Effector CD8-positive, alpha-beta T cell (primary cell): ENCODE measurements around the gene RXRA.
"Not testable (repeated sequence)": the region's sequence is repeated elsewhere in the genome, so short reads cannot be mapped to it uniquely, and the experiment has no call there.

Experiments used
- DNase-seq: peaks from one replicate; lab custom pipeline; 2025; lab: John Stamatoyannopoulos, UW

The RXRA gene

DNA sequence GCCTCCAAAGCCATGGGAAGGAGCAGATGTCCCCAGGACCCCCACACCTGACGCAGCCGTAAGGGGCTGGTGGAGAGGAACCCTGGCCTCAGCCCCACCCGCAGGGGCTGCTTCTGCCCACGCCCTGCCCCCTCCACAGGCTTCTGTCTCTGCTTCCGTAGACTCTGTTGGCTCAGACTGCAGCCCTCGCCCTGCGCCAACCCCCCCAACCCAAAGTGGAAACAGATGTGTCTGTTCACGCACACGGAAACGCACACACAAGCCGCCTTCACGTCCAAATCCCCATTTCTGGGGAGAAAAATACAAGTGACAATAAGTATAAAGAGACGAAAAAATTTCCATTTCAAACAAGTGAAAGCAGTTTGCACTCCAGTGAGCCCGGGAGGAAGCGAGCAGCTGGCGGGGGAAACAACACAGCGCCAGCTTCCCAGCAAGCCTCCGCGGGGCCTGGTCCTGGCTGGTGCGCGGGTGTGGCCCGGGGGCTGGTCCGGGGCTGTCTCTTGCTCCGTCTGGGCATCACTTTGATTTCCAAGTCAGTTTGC, 32.6 kb upstream of the RXRA start:
- DNase-seq, result no peak

DNA sequence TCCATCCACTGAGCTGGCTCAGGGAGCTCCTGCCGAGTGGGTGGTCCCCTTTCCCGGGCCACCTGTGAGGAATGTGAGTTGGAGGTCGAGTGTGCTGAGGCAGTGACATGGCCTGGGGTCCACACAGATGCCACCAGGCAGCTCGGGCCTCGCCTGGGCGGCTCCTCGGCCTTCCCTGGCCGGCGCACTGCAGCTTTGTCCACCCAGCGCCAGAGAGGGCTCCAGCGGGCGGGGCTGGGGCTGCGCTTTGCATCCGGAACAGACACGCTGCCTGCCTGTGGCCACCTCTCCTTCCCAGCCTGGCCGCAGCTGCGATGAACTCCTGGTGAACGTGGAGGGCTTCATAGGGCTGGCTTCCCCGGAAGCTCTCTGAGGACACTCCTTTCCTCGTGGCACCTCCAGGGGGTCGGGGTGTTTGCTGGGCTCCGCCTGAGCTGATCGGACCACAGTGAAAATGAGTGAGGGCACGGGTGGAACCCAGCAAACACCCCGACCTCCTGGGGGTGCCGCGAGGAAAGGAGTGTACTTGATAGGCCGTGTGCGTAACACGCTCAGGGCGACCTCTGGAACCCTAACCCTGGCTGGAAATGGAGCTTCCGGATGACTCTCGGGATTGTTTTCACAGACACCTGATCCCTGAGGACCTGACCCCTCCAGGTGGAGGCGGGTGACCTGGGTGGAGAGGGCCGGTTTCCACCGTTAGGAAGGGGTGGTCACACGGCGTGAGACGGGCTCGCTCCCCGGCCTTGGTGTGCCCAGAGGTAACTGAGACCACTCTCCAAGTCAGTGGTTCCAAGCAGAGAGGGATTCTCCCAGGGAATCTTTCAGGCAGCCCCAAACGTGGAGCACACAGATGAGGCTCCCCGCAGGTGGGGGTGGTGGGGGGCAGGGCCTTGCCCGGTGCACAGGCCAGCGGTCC, 31.8 kb upstream of the RXRA start:
- no peak for DNase-seq

DNA sequence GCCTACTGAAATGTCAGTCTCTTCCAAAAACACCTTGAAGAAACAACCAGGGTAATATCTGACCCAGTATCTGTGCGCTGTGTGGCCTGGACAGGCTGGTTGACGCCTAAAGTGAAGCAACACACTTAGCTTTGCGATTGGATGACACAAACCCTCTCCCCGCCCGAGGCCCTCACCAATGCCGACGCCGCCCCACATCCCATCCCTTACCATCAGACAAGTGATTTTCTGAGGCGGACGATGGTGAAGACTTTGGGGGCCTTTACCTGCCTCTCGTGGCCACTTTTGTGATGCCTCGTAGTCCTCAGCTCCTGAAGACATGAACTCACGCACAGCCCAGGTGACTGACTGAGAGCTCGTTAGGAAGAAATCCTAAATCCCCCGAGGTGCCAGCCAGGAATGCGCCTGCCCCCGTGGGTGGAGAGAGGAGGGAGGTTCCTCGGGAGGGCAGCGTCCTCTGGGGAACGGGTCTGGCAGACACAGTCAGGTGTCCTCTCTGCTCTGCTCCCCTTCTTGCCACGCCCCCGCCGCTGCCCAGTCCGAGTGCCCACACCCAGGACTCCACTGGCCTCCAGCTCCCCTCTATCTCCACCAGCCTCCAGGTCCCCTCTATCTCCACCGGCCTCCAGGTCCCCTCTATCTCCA, 31.0 kb upstream of the RXRA start:
- no peak for DNase-seq

DNA sequence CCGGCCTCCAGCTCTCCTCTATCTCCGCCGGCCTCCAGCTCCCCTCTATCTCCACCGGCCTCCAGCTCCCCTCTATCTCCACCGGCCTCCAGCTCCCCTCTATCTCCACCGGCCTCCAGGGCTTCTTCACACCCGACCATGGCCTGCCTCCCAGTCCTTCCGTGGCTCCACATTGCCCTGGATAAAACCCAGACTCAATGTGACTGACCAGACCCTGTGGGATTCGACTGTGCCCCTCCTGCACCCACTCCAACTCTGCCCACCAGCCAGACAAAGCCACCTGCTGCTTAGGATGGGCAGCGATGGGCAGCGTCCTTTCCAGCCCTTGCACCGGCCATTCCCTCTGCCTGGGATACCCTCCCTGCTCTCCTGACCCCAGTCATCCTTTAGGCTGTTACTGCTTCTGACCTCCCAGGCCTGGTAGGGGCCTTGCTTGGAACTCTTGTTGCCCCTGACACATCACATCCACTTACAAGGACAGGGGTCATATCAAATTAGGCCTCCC, 30.5 kb upstream of the RXRA start:
- DNase-seq, result no peak

DNA sequence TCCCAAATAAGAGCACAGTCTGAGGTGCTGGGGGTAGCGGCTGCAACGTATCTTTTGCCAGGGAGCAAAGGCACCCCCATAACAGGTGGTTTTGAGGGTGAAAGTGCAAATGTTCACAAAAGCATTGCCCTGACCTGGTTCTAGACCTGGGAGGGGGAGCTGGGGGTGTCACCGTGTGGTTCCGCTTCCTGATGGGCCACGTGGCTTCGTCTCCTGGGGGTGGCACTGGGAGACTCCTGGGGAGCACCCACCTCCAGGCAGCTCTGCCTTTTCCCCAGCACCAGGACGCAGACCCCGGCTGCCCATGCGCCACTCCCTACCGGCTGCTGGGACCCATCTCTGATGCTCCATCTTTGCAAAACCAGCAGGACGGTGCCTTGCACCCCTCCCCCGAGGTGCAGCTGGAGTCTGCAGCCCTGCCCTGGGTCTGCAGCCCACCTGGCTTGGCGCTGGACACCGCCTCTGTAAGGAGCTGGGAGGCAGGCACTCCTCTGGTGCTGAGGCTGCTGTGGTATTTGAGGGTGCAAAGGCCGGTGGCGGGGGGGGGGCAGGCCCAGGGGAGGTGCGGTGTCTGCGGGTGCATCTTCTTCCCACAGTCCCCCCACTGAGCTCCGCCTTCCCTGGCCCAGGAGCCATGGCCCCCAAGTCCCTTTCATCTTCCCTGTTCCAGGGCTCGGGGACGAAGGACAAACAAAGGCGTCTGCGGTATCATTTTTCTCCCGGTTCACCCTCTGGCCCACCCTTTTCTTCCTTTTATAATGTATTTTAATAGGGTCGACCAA, 29.8 kb upstream of the RXRA start:
- DNase-seq, result no peak

DNA sequence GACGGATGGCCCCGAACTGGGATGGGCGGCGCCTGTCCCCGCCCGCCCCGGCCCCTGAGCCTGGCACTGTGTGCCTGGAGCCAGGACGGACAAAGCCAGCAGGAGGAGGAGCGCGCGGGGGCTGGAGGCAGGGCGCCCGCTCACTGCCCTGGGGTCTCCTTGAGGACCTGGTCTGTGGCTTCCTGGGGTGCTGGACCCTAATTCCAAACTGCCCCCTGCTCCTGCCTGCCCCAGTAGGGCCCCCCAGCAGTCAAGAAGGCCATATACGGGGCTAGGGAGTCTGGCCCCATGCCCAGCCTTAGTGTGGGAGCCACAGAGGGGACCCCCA, 29.2 kb upstream of the RXRA start:
- DNase-seq, result no peak

DNA sequence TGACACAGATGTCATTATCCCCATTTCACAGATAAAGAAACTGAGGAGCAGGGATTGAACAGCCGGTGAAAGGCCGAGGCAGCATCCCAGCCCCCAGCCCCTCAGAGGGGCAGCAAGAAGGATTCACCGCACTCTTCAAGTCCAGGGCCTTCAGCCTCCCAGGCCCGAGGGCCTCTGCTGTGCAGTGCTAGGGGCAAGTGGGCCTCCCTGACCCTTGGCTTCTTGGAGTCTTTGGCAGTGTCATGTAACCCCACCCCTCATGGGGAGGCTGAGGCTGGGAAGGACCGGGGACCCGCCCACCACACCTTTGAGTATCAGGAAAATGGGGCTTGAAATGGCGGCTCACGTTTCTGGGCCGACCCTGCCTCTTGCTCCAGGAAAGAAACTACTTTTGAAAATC, 28.7 kb upstream of the RXRA start:
- DNase-seq, result no peak

DNA sequence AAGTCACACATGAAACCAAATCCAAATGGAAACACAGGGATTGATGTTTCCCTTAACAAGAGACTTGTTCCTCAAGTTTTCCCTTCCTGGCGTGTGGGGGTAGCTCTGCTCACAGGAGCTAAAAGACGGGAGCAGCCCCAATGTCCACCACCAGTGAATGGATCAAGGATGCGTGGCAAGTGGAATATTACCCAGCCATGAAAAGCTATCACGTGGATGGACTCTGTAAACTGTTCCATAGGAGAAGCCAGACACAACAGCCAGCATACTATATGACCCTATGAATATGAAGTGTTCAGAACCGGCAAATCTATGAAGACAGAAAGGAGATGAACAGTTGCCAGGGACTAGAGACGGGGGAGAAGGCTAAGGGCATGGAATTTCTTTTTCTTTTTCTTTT, 28.3 kb upstream of the RXRA start:
- no peak for DNase-seq

DNA sequence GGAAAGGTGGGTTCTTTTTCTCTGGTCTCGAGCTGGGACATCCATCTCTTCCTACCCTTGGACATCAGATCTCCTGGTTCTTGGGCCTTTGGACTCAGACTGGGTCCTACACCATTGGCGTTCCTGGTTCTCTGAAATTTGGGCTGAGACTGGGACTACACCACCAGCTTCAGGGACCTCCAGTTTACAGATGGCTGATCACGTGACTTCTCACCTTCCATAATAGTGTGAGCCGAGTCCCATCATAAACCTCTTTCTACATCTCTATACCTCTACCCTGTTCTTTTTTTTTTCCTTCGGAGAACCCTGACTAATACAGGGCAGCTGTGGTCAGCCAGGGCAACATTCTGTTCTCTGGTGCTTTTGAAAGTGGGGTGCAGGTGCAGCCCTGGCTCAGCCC, 27.2 kb upstream of the RXRA start:
- no peak for DNase-seq

DNA sequence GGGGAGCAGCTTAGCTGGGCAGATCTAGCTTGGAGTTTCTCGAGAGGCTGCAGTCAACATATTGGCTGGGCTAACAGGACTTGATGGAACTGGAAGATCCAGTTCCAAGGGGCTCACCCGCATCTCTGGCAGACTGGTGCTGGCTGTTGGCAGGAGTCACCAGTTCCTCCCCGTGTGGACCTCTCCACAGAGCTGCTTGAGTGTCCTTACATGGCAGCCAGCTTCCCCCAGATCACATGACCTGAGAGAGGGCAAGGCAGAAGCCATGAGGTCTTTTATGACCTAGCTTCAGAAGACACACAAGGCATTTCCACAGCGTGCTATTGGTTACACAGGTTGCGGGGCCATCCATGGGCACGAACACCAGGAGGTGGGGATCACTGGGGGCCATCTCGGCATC, 26.4 kb upstream of the RXRA start:
- DNase-seq, result no peak

DNA sequence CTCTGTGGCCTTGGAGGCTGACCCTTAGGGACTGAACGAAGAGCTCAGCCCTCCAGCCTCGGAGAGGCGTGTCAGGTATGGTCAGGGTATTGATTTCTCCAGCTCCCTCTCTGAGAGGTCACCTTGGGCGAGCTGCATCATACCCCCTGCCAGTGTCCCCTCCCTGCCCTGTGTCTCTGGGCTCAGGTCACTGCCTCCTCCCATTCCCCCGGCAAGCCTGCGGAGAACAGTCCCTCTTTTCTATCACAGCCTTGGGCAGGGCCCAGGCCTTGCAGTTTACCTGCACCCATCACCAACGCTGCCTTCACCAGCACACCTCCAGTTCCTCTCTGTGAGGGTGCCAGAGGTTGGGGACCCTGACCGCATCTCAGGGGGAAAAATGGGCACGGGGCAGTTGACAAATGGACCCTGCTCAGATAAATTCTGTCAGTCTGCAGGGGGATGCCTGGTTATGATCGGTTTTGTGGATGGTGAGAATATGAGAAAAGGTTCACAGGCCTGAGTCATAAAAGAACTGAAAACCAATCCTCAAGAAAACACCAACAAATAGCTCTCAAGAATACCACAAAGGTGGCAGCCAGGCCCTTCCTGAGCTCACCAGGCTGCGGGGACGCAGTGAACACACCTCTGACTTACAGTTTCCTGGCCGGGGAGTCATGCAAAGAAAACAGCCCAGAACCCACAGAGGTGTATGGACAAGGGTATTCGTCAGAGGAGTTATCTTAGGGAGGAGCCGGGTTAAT, 24.7 kb upstream of the RXRA start:
- DNase-seq, result no peak

DNA sequence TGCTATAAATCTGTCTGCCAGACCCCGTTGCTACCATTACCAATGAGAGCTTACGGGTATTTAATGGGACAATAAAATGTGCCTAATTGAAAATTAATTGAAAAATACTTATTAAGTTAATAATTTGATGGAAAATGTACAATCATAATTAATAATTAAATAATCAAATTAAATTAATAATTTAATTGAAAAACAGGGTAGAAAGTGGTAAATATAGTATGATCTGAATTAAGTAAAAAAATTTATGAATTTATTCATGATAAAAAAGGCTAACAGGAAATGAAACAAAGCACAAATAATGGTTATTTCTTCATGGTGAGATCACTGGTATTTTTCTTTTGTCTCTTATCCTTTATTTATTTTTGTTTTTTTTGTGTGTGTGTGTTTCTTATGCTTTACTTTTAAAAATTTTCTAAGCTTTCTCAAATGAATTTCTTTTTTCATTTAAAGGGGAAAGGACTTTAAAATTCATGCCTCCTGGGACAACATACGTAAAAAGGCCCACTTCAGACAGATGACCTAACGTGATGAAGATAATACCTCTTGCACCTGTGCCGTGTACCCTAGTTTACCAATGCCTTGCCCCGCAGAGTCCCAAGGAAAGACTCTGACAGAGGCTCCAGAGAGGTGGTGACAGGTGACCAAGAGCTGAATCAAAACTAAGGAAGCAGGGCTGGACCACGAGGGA, 24.0 kb upstream of the RXRA start:
- DNase-seq, result no peak

DNA sequence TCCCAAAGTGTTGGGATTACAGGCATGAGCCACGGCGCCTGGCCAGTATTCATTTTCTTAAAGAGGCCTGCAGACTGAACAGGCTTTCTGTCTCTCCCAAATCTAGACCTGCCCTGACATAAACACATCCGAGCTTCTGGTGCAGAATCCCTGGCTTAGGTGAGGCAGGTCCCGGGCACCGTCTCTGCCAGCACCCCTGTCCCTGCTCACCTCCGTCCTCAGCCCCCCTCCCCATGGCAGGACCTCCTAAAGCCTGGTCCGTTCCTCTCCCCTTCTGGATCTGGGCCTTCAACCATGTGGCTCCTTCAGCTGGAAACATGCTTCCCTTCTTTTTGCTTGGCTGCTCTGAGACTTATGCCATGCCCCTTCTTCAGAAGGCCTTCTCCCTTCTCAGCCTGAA, 22.7 kb upstream of the RXRA start:
- no peak for DNase-seq

DNA sequence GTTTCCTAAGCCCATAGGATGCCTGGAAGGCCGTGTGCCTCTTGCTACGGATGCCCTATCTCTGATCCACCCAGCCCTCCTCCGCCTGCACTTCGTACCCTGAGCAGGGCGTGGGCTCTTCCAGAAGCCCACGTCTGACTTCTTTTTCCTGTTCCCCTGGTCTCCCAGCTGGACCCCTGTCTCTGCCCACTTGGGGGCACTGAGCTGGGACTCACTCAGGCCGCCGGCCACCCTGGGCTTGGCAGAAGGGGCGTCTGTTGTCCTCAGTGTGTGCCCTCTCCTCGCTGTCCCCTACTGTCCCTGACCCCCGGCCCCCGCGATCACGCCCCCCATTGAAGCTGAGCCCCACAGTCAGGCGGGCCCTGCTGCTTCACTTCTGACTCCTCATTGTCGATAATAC, 22.0 kb upstream of the RXRA start:
- DNase-seq, result no peak

DNA sequence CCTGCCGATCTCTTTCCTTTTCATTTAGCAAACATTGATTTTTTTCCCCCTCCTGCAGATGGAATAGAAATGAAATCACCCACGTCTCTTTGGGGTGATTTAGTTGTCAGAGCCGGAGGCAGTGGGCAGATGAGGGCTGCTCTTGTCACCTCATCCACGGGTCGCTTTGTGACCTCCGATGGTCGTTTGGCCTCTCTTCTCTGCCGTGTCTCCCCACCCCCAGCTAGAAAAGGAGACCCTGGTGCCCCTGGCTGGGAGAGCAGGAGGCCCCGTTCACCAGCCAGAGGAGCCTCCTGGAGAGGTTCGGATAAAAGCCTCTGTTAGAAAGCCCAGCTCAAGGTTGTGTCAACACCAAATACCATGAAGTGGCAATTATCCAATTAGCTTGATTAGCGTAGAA, 21.6 kb upstream of the RXRA start:
- no peak for DNase-seq

DNA sequence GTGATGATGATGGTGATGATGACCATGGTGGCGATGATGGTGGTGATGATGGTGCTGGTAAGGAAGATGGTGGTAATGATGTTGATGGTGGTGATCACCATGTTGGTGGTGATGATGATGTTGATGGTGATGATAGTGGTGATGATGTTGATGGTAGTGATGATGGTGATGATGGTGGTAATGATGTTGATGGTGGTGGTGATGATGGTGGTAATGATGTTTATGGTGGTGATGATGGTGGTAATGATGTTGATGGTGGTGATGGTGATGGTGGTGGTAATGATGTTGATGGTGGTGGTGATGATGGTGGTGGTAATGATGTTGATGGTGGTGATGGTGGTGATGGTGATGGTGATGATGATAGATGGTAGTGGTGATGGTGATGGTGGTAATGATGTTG, 20.7 kb upstream of the RXRA start:
- no peak for DNase-seq

DNA sequence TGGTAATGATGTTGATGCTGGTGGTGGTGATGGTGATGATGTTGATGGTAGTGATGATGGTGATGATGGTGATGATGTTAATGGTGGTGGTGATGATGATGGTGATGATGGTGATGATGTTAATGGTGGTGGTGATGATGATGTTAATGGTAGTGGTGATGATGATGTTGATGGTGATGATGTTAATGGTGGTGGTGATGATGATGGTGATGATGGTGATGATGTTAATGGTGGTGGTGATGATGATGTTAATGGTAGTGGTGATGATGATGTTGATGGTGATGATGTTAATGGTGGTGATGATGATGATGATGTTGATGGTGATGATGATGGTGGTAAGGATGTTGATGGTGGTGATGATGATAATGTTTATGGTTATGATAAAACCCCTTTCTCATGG, 20.2 kb upstream of the RXRA start:
- not testable (repeated sequence) for DNase-seq

DNA sequence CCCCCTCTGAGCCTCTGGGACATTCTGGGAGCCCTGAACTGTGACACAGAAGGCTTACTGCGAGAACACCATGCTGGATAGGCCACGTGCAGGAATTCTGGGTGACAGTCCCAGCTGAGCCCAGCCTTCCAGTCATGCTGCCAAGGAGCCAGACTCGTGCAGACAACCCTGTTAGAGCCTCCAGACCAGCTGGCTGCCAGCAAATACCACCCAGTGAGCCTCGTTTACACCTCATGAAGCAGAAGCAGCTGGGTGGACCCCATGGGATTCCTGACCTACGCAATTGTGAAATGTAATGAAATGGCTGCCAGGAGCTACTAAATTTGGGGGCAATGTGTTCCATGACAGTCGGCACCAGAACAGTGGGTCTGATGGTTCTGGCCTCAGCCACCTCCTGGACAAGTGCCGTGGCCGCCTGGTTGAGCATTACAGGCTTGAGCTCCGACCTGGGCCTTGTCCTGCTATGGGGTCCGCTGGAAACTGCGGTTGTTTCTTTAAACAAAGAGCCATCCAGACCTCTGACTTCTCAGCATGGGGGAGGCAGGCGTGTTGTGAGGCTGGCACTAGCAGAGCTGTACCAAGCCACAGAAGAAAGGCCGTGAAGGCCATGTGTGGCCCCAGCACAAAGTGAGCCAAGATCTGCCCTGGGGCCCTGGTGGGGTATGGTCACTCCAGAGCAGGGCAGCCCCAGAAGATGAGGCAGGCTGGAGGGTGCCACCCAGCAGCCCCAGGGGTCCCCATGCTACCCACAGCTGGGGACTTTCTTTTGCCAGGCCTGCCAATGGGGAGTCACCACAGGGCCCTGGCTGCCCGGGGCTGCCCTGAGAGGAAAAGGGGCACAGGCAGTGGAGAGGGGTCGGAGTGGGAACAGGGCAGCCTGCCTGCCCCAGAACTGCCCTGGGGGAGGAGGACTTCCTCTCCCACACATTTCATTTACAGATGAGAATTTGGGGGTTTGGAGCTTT, 19.3 kb upstream of the RXRA start:
- no peak for DNase-seq

DNA sequence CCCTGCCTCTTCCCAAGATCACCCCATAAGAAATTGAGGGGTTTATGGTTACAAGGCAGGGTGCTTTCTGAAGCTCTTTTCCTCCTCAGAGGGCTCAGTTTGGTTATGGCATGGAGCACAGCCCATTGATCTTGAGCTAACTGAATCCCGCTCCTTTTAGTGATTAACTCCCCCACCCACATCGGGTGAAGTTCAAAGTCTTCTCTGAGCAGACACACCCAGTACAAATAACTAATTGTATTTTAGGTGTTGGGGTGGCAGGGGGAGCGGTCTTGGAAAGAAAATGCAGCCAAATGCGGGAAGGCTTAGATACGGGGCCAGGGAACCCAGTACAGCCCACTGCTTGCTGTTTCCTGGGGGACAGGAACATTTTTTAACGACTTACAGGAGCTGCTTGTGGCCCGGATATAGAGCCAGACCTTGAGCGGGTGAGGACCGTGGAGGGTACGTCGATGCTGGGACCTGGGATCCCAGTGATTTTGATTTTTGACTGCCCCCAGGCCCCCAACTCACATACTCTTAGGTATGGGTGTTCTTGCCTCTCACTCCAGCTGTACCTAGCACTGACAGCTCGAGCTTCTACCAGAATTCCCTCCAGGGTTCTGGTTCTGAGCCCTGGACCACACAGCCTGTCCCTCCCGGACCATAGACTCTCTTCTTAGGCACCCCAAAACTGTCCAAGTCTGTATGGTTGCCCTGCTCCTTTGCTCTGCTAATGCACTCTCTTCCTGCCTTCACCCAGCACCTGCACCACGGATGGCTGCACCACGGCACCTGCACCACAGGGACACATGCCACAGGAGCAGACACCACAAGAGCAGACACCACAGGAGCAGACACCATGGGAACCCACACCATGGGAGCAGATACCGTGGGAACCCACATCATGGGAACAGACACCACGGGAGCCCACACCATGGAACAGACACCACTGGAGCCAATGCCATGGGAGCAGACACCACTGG, 18.3 kb upstream of the RXRA start:
- no peak for DNase-seq
